ENCODE data around the gene BCL11B. TPM values are rescaled to one million over a fixed set of nuclear protein-coding genes. Genes with fewer than 3 reads are reported as not detected.

BCL11B gene
- total RNA-seq, 4 donors from 2014 or later, result 0.68 to 1.5 (median 0.85) TPM

DNA sequence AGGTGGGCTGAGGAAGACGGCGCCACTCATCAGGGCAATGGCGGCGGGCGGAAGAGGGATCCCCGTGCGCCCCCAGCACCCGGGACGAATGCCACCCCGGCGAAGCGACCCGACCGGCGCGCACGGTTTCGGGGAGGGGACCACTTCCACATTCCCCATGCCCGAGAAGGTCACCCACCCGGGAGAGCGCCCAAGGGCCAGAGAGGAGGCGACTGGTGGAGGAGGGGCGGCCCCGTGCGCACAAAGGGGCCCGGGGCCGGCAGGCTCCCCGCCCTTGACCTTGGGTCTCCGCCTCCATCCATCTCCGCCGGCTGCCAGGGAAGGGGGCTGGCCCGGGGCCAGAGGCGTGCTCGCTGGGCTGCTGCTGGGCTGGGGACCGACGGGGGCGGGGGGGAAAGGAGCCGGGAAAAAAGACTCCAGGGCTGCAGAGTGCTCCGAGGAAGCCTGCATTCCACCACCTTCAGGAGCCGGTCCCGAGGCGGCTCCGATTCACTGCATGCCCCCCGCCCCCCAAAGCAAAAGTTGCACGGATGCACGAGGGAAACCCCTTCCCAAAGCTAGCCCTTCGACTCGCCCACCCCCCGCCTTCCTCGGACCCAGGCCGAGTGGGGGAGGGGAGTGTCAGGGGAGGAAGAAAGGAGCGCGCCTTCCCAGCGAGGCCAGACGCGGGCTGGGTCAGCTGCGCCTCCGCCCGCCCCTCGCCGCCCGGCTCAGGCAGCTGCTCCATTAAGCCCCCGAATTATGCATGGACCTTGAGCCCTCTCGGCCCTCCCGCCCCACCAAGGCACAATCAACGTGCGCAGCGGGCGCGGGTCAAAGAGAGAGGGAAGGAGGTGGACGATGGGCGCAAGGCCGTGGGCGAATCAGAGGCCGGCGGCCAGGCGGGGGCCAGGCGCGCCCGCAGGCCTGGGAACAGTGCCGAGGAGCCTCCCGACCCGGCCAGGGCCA is 26.2 kb downstream of the BCL11B start:
- TF ChIP-seq CTCF (IDR thresholded peaks at IDR 0.05; ENCODE audit: low read depth), result no peak

- TF ChIP-seq CTCF (IDR thresholded peaks at IDR 0.05; ENCODE audit: low read depth), result no peak
These were observed 26.9 kb downstream of the BCL11B start for GRCh38 chr14:99244941-99245563.

- TF ChIP-seq CTCF (IDR thresholded peaks at IDR 0.05; ENCODE audit: low read depth), result no peak
These were observed 27.6 kb downstream of the BCL11B start for GRCh38 chr14:99244367-99244901.

DNA sequence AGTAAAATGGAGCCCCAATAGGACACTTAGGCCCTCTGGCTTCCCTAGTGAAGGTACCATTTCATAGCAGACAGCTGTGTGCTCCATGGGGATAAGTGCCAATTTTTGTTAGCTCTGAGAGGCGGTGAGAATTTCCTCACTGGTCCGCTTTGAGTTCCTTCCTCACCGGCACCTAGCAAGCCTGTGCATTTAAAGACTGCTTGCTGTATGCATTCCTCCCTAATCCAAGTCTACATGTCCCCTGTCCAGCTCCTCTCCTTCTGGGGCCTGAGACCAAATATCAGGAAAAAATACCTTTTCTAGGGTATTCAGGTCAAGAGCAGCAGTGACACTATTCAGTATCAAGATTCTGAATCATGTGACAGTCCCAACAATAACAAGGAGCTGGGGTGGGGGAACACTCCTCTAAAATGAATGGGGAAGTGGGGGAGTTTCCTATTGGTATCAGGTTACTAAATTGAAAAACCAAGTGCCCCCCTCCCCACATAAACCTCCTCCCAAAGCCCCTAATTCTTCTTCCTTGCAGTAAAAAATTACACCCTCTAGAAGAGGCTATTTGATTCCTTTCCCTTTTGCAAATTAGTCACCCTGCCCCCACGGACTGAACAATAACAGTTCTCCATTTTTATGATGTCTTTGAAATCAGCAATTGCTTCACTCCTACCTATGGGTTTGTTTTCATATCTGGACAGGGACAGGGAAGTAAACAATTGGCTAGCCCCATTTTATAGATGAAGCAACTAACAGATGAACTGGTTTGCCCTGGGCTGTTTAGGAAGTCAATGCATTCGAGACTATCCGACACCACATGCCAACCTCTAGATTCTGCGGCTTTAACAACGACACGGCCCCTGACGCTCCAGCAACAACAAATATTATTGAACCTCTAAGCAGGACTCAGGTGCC is 28.9 kb downstream of the BCL11B start:
- no peak for TF ChIP-seq CTCF (IDR thresholded peaks at IDR 0.05; ENCODE audit: low read depth)

GRCh38 chr14:99242238-99242637 is 29.8 kb downstream of the BCL11B start:
- no peak for TF ChIP-seq CTCF (IDR thresholded peaks at IDR 0.05; ENCODE audit: low read depth)

DNA sequence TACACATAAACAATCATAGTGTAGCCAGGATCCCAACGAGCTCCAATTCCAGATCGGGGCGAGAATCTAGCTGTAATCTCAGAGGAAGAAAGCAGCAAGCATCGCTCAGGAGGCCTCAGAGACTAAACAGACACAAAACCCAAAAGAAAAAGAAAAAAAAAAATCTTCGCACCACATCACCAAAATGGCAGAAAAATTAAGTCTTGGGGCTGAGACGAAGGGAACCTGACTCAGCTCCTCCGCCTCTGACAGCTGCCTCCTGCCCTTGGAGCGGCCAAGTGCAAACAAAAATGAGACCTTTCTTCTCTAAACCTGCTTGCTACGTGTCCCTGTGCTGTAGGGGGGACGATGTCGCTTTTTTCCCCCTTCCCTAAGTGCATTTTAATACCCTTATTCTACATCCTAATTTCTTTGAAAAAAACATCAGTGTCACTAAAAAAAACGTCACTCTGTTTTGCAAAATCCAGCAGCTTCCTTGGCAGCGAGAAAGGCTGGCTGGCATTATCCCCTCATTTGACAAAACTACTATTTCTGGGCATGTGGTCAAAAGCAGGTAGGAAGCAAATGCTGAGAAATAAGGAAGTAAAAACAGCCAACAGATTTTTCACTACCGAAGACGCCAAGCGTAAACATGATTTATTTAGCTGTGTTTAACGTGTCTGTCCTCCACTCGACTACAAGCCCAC is 30.5 kb downstream of the BCL11B start:
- no peak for TF ChIP-seq CTCF (IDR thresholded peaks at IDR 0.05; ENCODE audit: low read depth)

All from subcutaneous adipose tissue (tissue), 4 donors.